HEK293 (cell line): Measurements from ENCODE around the gene SIK3.
"Not testable (repeated sequence)": the region's sequence is repeated elsewhere in the genome, so short reads cannot be mapped to it uniquely, and the experiment has no call there.

ENCODE experiments used
- MEIS1 ChIP-seq: sonication (generic); formaldehyde crosslinking; IDR thresholded peaks from 2 replicates; pipeline ENCODE4 v1.8.1; 2022; ENCODE audit warnings: missing genetic modification reagents, mild to moderate bottlenecking, borderline replicate concordance
- SP2 ChIP-seq: fragments of 450-650 bp; formaldehyde crosslinking; IDR thresholded peaks from 2 replicates; pipeline ENCODE4 v1.5.1; 2016; ENCODE audit warnings: missing biosample characterization, missing genetic modification characterization
- ZBTB17 ChIP-seq: fragments of 450-650 bp; formaldehyde crosslinking; IDR thresholded peaks from 2 replicates; pipeline ENCODE4 v1.5.1; 2016; ENCODE audit warnings: missing biosample characterization, missing genetic modification characterization
- ZNF10 ChIP-seq: fragments of 450-650 bp; formaldehyde crosslinking; IDR thresholded peaks from 2 replicates; pipeline ENCODE4 v1.5.1; 2017; ENCODE audit warnings: missing biosample characterization, missing genetic modification characterization
- ZNF133 ChIP-seq: fragments of 450-650 bp; formaldehyde crosslinking; IDR thresholded peaks from 2 replicates; pipeline ENCODE4 v1.5.1; 2016; ENCODE audit warnings: missing biosample characterization, missing genetic modification characterization
- ZNF274 ChIP-seq, 2 experiments: fragments of 200-500 bp in 1 of 2; fragments of 450-650 bp in 1 of 2; sonication (Bioruptor generic) in 1 of 2; formaldehyde crosslinking in 1 of 2; IDR thresholded peaks; 2 replicates each; pipeline versions ENCODE4 v1.5.1 to v1.6.1; 2014 to 2016; ENCODE audit warnings: borderline replicate concordance in 1 of 2, inconsistent platforms in 1 of 2, low read length in 1 of 2, missing biosample characterization in 1 of 2, missing genetic modification characterization in 1 of 2
- ZNF571 ChIP-seq: fragments of 450-650 bp; formaldehyde crosslinking; IDR thresholded peaks from 2 replicates; pipeline ENCODE4 v1.5.0; 2017; ENCODE audit warnings: missing biosample characterization, missing genetic modification characterization
- ZNF660 ChIP-seq: fragments of 450-650 bp; IDR thresholded peaks from 2 replicates; pipeline ENCODE4 v1.5.1; 2018; ENCODE audit warnings: missing biosample characterization, mild to moderate bottlenecking, missing genetic modification characterization
- ZNF776 ChIP-seq: fragments of 450-650 bp; formaldehyde crosslinking; IDR thresholded peaks from 2 replicates; pipeline ENCODE4 v1.5.0; 2017; ENCODE audit warnings: missing biosample characterization, missing genetic modification characterization, borderline replicate concordance
- TF ChIP-seq, protein P1 (sequence below): fragments of 450-650 bp; formaldehyde crosslinking; IDR thresholded peaks from 2 replicates; pipeline ENCODE4 v1.5.1; 2016; ENCODE audit warnings: missing biosample characterization, missing genetic modification characterization
- TF ChIP-seq, protein P2 (sequence below): fragments of 450-650 bp; IDR thresholded peaks from 2 replicates; pipeline ENCODE4 v1.5.1; 2018; ENCODE audit warnings: missing biosample characterization, missing genetic modification characterization
- TF ChIP-seq, protein P3 (sequence below): fragments of 450-650 bp; formaldehyde crosslinking; IDR thresholded peaks from 2 replicates; pipeline ENCODE4 v1.5.1; 2016; ENCODE audit warnings: missing biosample characterization, missing genetic modification characterization, borderline replicate concordance
- TF ChIP-seq, protein P4 (sequence below): fragments of 450-650 bp; formaldehyde crosslinking; IDR thresholded peaks from 2 replicates; pipeline ENCODE4 v1.5.1; 2016; ENCODE audit warnings: missing biosample characterization, missing genetic modification characterization, low read depth

DNA sequence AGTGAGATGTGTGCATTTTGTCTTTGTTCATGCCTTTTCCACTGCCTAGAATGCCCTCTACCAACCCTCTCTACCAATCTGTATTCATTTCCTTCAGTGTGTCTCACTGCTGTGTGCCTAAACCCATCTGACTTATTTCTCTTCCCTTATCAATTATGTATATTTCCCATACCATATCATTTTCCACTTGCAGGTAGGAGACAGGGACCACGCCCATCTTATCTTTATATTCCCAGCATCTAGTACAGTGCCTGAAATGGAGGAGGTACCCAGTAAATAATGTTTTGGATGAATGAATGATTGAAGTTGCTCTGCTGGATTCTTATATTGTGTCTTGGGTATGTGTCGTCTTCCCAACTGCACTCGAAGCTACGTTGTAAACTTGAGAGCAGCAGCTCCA lies 36.8 kb upstream of the SIK3 start:
- TF ChIP-seq ZNF571; ZNF274 (IDR thresholded peaks at IDR 0.05; ENCODE audit: low read length); ZNF274 (tag by site-specific recombination; IDR thresholded peaks at IDR 0.05; ENCODE audit: borderline replicate concordance); ZNF776 (tag by site-specific recombination); ZBTB17; ZNF10; SP2; ZNF660 (tag by site-specific recombination); MEIS1; ZNF133: not testable (repeated sequence)
- TF ChIP-seq, protein P1, sequence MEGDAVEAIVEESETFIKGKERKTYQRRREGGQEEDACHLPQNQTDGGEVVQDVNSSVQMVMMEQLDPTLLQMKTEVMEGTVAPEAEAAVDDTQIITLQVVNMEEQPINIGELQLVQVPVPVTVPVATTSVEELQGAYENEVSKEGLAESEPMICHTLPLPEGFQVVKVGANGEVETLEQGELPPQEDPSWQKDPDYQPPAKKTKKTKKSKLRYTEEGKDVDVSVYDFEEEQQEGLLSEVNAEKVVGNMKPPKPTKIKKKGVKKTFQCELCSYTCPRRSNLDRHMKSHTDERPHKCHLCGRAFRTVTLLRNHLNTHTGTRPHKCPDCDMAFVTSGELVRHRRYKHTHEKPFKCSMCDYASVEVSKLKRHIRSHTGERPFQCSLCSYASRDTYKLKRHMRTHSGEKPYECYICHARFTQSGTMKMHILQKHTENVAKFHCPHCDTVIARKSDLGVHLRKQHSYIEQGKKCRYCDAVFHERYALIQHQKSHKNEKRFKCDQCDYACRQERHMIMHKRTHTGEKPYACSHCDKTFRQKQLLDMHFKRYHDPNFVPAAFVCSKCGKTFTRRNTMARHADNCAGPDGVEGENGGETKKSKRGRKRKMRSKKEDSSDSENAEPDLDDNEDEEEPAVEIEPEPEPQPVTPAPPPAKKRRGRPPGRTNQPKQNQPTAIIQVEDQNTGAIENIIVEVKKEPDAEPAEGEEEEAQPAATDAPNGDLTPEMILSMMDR (tag by site-specific recombination): not testable (repeated sequence)
- TF ChIP-seq, protein P2, sequence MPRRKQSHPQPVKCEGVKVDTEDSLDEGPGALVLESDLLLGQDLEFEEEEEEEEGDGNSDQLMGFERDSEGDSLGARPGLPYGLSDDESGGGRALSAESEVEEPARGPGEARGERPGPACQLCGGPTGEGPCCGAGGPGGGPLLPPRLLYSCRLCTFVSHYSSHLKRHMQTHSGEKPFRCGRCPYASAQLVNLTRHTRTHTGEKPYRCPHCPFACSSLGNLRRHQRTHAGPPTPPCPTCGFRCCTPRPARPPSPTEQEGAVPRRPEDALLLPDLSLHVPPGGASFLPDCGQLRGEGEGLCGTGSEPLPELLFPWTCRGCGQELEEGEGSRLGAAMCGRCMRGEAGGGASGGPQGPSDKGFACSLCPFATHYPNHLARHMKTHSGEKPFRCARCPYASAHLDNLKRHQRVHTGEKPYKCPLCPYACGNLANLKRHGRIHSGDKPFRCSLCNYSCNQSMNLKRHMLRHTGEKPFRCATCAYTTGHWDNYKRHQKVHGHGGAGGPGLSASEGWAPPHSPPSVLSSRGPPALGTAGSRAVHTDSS: not testable (repeated sequence)
- TF ChIP-seq, protein P3, sequence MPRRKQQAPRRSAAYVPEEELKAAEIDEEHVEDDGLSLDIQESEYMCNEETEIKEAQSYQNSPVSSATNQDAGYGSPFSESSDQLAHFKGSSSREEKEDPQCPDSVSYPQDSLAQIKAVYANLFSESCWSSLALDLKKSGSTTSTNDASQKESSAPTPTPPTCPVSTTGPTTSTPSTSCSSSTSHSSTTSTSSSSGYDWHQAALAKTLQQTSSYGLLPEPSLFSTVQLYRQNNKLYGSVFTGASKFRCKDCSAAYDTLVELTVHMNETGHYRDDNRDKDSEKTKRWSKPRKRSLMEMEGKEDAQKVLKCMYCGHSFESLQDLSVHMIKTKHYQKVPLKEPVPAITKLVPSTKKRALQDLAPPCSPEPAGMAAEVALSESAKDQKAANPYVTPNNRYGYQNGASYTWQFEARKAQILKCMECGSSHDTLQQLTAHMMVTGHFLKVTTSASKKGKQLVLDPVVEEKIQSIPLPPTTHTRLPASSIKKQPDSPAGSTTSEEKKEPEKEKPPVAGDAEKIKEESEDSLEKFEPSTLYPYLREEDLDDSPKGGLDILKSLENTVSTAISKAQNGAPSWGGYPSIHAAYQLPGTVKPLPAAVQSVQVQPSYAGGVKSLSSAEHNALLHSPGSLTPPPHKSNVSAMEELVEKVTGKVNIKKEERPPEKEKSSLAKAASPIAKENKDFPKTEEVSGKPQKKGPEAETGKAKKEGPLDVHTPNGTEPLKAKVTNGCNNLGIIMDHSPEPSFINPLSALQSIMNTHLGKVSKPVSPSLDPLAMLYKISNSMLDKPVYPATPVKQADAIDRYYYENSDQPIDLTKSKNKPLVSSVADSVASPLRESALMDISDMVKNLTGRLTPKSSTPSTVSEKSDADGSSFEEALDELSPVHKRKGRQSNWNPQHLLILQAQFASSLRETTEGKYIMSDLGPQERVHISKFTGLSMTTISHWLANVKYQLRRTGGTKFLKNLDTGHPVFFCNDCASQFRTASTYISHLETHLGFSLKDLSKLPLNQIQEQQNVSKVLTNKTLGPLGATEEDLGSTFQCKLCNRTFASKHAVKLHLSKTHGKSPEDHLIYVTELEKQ (tag by site-specific recombination): not testable (repeated sequence)
- TF ChIP-seq, protein P4, sequence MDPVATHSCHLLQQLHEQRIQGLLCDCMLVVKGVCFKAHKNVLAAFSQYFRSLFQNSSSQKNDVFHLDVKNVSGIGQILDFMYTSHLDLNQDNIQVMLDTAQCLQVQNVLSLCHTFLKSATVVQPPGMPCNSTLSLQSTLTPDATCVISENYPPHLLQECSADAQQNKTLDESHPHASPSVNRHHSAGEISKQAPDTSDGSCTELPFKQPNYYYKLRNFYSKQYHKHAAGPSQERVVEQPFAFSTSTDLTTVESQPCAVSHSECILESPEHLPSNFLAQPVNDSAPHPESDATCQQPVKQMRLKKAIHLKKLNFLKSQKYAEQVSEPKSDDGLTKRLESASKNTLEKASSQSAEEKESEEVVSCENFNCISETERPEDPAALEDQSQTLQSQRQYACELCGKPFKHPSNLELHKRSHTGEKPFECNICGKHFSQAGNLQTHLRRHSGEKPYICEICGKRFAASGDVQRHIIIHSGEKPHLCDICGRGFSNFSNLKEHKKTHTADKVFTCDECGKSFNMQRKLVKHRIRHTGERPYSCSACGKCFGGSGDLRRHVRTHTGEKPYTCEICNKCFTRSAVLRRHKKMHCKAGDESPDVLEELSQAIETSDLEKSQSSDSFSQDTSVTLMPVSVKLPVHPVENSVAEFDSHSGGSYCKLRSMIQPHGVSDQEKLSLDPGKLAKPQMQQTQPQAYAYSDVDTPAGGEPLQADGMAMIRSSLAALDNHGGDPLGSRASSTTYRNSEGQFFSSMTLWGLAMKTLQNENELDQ (tag by site-specific recombination): not testable (repeated sequence)
